Caco-2 (cell line): Measurements from ENCODE around the gene BACE2. TPM values are rescaled to one million over a fixed set of nuclear protein-coding genes. Genes with fewer than 3 reads are reported as not detected.
"Not testable (repeated sequence)": the region's sequence is repeated elsewhere in the genome, so short reads cannot be mapped to it uniquely, and the experiment has no call there.

ENCODE experiments used
- BruUV-seq: library from RNA; stranded (reverse); fragments of 400-500 nt; replicated peaks from 2 replicates; lab custom pipeline; 2021; lab: Mats Ljungman, UMichigan
- CTCF ChIA-PET: fragments of 300-600 bp; sonication (Branson Sonifier 250); formaldehyde crosslinking; loops from one replicate; lab custom pipeline; 2022; ENCODE audit warnings: antibody characterized with exemption; lab: Charles Lee
- POLR2A ChIA-PET: fragments of 300-600 bp; sonication (Branson Sonifier 250); formaldehyde crosslinking; loops from one replicate; lab custom pipeline; 2022; ENCODE audit warnings: antibody characterized with exemption; lab: Charles Lee
- DNase-seq, 2 experiments: peaks; one replicate each; pipeline versions ENCODE4 v3.0.0 to v3.0.0-alpha.2; 2020 to 2022
- H3K27me3 ChIP-seq: replicated peaks from 2 replicates; pipeline ENCODE4 v1.6.0; 2011; ENCODE audit warnings: low read length; ENCODE audit not compliant: control insufficient read depth, insufficient read depth
- H3K36me3 ChIP-seq: 2 replicates; pipeline ENCODE4 v1.5.1; 2011; ENCODE audit warnings: low read length; ENCODE audit not compliant: control insufficient read depth, insufficient read depth
- H3K4me1 ChIP-seq: fragments of 250-450 bp; sonication (Bioruptor Pico); 2 replicates; pipeline ENCODE4 v1.5.1; 2020; ENCODE audit warnings: mild to moderate bottlenecking
- H3K4me3 ChIP-seq: 2 replicates; pipeline ENCODE4 v1.5.1; 2011; ENCODE audit warnings: low read depth, mild to moderate bottlenecking, control low read depth, low read length
- H3K9me3 ChIP-seq: fragments of 250-450 bp; sonication (Bioruptor Pico); 2 replicates; pipeline ENCODE4 v1.5.1; 2020; ENCODE audit warnings: mild to moderate bottlenecking, moderate library complexity
- H3K27ac Mint-ChIP-seq: one replicate; pipeline ENCODE4 v1.8.0; 2022; ENCODE audit warnings: mixed read lengths; ENCODE audit not compliant: unreplicated experiment
- H3K27me3 Mint-ChIP-seq: one replicate; pipeline ENCODE4 v1.8.0; 2022; ENCODE audit warnings: mixed read lengths; ENCODE audit not compliant: insufficient read depth, unreplicated experiment
- H3K36me3 Mint-ChIP-seq: one replicate; pipeline ENCODE4 v1.8.0; 2022; ENCODE audit warnings: mild to moderate bottlenecking, mixed read lengths; ENCODE audit not compliant: insufficient read depth, unreplicated experiment
- H3K4me1 Mint-ChIP-seq: one replicate; pipeline ENCODE4 v1.8.0; 2022; ENCODE audit warnings: low read depth, mixed read lengths; ENCODE audit not compliant: unreplicated experiment
- H3K4me3 Mint-ChIP-seq: one replicate; pipeline ENCODE4 v1.8.0; 2022; ENCODE audit warnings: mild to moderate bottlenecking, moderate library complexity, mixed read lengths; ENCODE audit not compliant: unreplicated experiment
- H3K9me3 Mint-ChIP-seq: one replicate; pipeline ENCODE4 v1.8.0; 2022; ENCODE audit warnings: mixed read lengths; ENCODE audit not compliant: unreplicated experiment
- CTCF ChIP-seq, 2 experiments: fragments of 200-600 bp in 1 of 2; IDR thresholded peaks; 1 replicate in 1 of 2; 2 replicates in 1 of 2; pipeline versions ENCODE4 v1.5.1 to v1.8.0; 2011 to 2022; ENCODE audit warnings: antibody characterized with exemption in 1 of 2, control low read depth in 1 of 2, inconsistent platforms in 1 of 2, low read depth in 1 of 2, low read length in 1 of 2, mild to moderate bottlenecking in 1 of 2, moderate library complexity in 1 of 2; ENCODE audit not compliant: insufficient read depth in 1 of 2, severe bottlenecking in 1 of 2, unreplicated experiment in 1 of 2
- intact Hi-C: fragments of 100-400 bp; cut with micrococcal nuclease; formaldehyde crosslinking; loops from one replicate; pipeline ENCODE4 v1.10.0; 2022; ENCODE audit not compliant: unreplicated experiment
- total RNA-seq: library from RNA; stranded (reverse); gene quantifications from 2 replicates; pipeline ENCODE4 v1.2.3, GENCODE V29; 2022

Gene BACE2
- total RNA-seq, 1 experiment from 2014 or later = 8.8 TPM

- ChIA-PET CTCF (no interaction called here), POLR2A (no interaction called here)
- no peak overlapping the region for H3K4me3 ChIP-seq
- Mint-ChIP-seq H3K36me3 (peaks cover 5% of the 10 kb centered on the region), H3K27me3 (no peaks in the 10 kb centered on the region), H3K4me1 (no peaks in the 10 kb centered on the region), H3K9me3 (no peaks in the 10 kb centered on the region), H3K4me3 (no peak overlapping the region), H3K27ac (no peak overlapping the region)
- DNase-seq = no peak
- H3K27me3 ChIP-seq = no peaks in the 10 kb centered on the region
- H3K36me3 ChIP-seq = no peaks in the 10 kb centered on the region
- no peak for TF ChIP-seq CTCF (IDR thresholded peaks at IDR 0.05; ENCODE audit: insufficient read depth in 1 of 2, low read depth in 1 of 2, low read length in 1 of 2, severe bottlenecking in 1 of 2, unreplicated experiment in 1 of 2)
- no TSS peak for BruUV-seq
- H3K4me1 ChIP-seq = no peaks in the 10 kb centered on the region
- intact Hi-C loops = no loop called here
- H3K9me3 ChIP-seq = no peaks in the 10 kb centered on the region
Observed at GRCh38 chr21:41235201-41235600, 67.2 kb downstream of the BACE2 start.

- H3K9me3 ChIP-seq = no peaks in the 10 kb centered on the region
- no peak for TF ChIP-seq CTCF (IDR thresholded peaks at IDR 0.05; ENCODE audit: insufficient read depth in 1 of 2, low read depth in 1 of 2, low read length in 1 of 2, severe bottlenecking in 1 of 2, unreplicated experiment in 1 of 2)
- no peak overlapping the region for H3K27ac Mint-ChIP-seq
- H3K4me3 ChIP-seq = no peak overlapping the region
- H3K4me3 Mint-ChIP-seq = no peak overlapping the region
- H3K4me1 ChIP-seq = no peaks in the 10 kb centered on the region
- no TSS peak for BruUV-seq
- H3K36me3 Mint-ChIP-seq = peaks cover 5% of the 10 kb centered on the region
- no peak for DNase-seq
- intact Hi-C loops = no loop called here
- no peaks in the 10 kb centered on the region for H3K36me3 ChIP-seq
- no peaks in the 10 kb centered on the region; the same call in 1 of the 2 replicates for H3K27me3 ChIP-seq
- POLR2A ChIA-PET = no interaction called here
- CTCF ChIA-PET = no interaction called here
- no peaks in the 10 kb centered on the region for H3K27me3 Mint-ChIP-seq
- no peaks in the 10 kb centered on the region for H3K4me1 Mint-ChIP-seq
- H3K9me3 Mint-ChIP-seq = no peaks in the 10 kb centered on the region
Observed at GRCh38 chr21:41236352-41236973, 68.5 kb downstream of the BACE2 start.

GRCh38 chr21:41238081-41238796, 70.3 kb downstream of the BACE2 start:
- H3K4me3 Mint-ChIP-seq, H3K4me1 Mint-ChIP-seq, DNase-seq, BruUV-seq, H3K27ac Mint-ChIP-seq, H3K4me3 ChIP-seq, CTCF ChIA-PET, H3K9me3 Mint-ChIP-seq, intact Hi-C loops, H3K9me3 ChIP-seq, H3K4me1 ChIP-seq, H3K36me3 Mint-ChIP-seq, H3K27me3 ChIP-seq, H3K27me3 Mint-ChIP-seq, H3K36me3 ChIP-seq: not testable (repeated sequence)
- POLR2A ChIA-PET = interaction anchor here (0.6 kb wide), 1 partner anchor 69 kb away, joined by 5 read pairs; no protein-coding TSS in a partner anchor
